Stimulated activated CD8-positive, alpha-beta memory T cell treated with anti-CD3 and anti-CD28 coated beads, Interleukin-12 subunit alpha, Interleukin-12 subunit beta, amount 100 ng/mL, for 4 hours (primary cell): ENCODE measurements around the gene CMSS1.

ENCODE experiments used
- DNase-seq: peaks from one replicate; pipeline ENCODE4 v3.0.0-alpha.2; 2020; ENCODE audit warnings: low read depth

Gene CMSS1

DNA sequence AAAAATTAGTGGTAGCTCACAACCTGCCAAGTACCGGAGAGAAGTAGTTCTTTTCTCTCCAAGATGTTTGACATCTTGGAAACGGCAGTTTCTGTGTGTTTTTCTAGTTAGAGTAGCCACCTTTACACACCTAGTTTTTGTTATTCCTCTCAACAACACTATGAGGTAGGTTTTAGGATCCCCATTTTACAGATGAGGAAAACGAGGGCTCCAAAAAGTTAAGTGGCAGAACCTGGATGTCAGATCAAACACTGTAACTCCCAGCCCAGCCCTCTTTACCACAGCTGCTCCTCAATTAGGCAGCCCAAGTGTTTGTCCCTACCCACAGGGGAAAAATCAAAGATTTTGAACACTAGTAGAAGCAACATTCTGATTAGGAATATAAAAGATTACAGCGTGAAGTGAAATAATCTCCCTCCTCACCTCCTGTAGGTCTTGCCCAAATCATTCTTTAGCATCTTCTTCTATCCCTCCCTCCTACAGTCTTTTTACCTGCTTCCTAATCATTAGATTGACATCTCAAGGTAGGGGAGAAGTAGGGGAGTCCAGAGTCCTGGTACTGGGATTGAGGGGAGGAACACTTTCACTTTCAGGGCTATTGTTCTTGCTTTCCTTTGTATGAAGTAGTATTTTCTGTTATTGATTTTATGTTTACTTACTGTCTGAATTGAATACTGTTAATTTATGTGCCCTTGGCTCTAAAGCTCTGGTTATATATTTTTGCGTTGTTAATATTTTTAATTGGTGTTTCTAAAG, 142.6 kb downstream of the CMSS1 start:
- no peak for DNase-seq

DNA sequence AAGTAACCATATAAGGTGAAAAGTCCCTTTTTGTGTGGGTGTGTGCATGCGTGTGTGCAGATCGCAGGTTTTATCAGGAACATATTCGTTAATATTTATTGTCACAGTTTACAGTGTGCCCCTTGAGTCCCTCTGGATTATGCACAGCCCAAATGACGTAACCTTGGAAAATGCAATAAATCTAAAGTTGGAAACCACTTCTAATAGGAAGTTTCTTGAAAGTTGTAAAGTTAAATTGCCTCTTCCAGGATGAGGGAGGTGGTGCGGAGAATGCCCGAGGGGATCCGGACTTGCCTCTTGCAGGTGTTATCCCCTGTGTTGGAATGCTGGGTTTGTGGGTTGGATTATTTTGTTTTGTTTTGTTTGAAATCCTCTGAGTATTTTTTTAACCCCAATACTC, 143.3 kb downstream of the CMSS1 start:
- DNase-seq: no peak

DNA sequence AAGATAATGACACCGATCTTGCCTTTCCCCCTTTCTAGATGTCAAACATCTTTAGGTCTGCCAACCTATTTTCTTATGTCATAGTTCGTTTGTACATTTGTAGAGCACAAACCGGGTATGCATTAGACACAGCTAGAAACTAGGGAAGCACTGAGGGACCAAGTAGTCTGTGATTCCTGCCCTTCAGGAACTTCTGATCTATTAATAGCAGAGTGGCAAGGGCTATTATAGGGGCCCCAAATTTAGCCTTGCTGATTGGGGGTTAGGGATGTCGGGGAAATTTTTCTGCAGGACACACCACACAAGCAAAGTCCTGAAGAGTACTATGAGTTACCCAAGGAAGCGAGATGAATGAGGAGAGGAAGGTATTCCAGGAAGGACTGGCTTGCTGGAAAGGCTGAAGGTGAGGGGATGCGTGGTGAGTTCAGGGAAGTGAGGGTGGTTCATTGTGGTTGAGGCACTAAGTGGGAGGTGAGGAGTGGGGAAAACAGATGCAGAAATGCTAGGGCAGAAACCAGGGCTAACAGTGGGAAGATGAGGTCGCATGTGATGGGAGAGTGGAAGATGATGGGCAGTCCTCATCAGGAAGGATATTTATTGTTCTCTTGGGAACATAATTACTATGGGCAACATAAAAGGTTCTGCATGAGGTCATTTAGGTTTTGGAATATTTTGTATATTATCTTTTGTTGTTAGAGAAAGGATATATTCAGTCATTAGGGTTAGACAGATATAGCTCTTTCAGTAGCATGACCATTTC, 144.3 kb downstream of the CMSS1 start:
- DNase-seq: no peak

DNA sequence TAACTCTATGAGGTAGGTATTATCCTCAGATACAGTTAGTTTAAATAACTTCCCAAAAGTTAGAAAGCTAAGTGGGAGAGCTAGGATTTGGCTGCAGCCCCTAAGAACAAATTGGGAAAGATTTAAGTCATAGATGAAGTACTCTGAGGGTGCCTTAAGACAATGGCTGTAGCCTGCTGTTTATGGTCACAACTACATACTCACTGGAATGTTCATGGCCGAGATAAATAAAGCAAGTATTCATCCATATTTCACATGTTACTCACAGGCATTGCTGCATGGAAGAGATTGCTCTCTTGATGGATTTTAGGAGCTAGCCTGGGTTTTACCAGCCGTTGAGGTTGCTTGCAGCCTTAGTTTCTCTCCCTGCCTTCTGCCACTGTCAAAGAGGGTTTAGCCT, 145.0 kb downstream of the CMSS1 start:
- DNase-seq: no peak

DNA sequence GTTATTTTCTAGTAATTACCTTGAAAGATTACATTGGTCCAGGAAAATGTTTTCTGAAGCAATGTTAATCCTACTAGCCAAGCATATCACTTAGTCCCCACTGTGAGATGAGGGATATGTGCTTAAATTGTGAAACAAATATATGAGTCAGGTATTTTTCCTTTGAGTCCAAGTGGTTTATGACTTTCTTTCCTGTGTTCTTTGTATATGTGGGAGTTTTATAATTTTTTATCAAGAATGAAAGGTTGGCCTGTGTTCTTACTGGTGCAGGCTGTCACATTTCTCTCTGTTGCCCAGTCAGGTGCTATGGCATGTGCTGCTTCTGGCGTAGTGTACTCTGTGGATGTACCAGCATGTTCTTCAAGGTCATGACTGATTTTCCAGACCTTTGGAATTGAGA, 147.4 kb downstream of the CMSS1 start:
- DNase-seq: no peak

DNA sequence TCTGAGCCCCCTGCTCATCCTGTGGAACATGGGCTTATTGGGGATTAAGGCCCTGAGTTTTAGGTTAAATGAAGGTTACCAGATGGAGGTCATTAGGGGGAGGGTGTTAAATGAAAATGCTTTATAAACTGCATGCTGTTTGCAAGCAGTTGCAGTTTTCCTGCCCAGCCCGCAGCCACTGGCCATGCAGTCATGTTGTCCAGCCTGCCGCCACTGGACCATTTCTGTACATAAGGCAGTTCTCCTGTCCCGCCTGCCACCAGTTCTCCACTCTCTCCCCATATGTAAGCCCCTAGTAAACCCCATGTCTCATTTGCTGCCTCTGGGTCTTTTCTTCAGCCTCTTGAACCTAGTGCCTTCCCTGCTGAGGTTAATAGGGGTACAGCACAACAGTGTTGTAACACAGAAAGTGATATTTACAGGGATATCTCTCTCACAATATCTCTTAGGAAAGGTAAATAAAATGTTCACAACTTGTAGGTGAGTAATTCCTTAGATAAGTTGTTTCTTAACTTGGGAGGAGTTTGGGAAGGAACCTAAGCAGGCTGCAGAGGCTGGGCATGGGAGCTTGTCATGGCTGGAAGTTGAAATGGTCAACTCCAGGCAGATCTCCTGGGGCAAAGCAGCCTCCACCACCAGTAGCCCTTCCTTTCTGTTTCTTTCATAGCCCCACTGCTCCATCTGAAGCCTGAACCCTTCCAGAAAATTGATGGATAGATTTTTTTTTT, 148.2 kb downstream of the CMSS1 start:
- DNase-seq: no peak

DNA sequence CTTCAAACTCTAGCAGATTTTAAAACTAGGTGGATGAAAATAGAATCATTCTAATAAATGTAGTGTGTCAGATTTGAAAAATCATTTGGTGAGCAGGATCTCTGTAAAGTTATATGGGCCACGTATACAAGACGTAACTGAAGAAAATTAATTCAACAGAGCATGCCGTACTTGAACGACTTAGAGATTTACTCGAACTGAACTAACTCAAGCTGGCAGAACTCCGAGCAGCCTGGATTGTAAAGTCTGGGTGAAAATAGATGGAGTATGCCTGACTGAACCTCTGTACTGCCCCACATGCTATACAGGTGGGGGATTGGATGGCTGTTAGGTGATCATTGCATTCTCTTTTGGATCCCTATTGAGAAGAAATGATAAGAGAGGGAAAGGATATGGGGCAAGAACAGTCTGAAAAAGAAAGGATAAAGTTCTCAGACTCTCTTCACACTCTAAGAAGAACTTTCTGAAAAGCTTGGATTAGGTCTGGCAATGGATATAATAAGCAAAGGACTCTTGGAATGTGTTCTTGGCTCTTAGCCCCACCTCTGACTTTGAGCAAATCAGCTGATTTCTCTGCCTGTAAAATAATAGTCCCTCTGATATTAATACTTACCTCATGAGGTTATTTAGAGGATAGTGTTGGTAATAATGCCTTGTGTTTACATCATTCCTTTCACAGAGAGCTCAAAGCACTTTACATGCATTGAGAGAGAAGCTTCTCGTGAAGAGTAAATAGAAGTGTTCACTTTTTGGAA, 149.2 kb downstream of the CMSS1 start:
- DNase-seq: no peak

DNA sequence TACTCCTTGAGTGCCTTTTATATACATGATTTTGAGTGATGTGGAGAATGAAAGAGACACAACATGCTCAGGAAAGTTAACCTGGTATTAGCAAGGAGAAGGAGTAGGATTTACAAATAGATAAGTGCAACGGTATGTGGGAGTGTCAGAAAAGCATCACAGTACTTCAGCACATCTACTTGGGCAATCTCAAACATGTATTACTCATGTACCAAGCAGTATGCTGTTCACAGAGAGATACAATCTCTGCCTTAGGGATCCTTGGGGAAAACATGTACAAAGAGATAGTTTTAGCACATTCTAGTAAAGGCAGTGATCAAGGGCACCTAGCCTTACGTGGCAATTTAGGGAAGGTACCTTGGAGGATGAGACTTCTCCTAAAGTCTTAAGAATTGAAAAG, 150.1 kb downstream of the CMSS1 start:
- no peak for DNase-seq

DNA sequence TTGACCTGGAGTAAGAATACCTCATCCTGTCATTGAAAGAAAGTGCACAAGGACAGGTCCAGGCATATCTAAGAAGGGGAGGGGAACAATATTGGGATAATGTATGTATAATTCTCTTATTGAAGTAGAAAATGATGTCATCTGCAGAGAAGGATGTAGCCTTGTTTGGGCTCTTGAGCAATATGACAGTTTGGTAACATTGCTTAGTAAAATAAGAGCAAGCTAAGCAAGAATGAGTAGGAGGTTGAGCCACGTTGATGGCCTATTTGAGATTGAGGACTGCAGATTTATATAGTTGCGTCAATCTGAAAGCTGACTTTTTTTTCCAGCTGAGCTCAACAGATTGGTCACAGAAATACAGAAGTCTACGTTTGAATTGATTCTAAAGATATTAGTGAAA, 151.5 kb downstream of the CMSS1 start:
- no peak for DNase-seq

DNA sequence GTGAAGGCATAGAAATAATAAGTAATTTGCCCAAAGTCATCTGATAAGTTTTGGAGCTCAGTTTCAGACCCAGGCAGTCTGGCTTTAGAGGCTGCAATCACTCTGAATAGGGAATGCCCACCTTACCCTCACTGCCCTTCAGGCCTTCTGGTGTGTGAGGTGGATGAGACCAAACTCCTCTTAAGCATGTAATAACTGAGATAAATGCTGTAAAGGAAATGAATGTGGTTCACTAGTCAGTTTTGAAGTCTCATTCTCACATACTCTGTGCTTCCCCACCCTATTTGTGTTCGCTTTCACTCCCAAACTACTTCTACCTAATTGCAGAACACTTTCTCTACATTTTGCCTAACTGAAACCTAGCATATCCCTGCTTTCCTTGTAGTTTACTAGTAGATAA, 152.5 kb downstream of the CMSS1 start:
- no peak for DNase-seq

DNA sequence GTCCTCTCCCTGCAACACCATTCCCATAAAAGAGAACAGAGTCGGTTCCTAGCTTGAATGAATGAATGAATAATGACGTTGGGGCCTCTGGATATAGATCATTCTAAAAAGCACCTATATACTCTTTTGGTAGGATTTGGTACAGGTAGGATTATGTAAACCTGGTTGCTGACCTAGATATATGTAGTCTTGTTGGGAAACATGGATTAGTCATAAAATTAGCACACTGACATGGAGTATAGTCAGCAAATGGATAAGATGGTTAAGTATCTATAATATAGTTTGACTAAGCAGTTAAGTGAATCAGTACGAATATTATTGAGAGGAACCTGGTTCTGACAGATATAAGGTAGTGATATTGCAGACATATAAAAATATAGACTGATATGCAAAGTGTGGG, 154.1 kb downstream of the CMSS1 start:
- DNase-seq: no peak

DNA sequence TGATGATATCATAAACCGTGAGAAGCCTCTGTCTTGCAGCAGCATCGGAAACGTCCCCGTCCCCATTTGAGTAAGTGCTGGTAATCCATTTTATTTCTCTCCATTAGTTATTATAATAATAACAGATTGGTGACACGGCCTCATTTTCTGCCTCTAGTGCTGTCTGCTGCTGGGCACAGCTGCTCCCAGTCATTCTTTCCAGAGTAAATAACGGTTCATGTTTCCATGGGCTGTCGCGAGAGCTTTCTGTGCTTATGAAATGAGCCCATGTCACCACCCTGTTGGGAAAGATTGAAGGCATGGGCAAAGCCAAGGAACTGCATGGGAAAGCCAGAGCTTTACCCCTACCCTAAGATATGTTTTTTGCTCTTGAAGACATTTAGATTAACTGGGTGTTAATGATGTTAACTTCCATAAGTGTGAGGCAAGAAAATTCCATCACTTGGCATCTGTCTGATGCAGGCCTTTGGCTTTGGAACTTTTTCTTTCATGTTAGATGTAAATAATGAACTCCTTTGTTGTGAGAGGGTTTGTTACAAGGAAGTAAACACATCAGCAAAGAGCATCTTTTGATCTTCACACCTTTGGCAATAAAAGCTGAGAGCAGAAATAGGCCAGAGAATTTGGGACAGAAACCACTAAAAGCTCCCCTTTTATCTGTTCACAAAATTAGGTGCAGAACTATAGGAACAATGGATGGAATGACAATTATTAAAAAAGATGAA, 154.9 kb downstream of the CMSS1 start:
- DNase-seq: no peak

DNA sequence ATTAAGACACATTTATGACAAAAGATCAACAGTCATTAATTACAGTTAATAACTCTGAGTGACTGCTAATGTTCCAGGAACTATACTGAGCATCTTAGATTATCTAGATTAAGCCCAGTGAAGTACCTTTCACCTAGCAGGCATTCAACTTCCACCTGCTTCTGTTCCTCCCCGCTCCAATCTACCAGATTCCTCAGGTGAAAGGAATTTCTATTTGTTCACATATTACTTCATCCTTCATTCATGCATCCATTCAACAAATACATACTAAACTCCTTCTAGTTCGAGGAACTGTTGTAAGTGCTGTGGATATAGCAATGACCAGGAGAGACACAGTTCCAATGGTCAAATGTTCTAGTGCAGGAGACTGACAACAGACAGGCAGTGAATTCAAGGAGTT, 157.3 kb downstream of the CMSS1 start:
- no peak for DNase-seq

DNA sequence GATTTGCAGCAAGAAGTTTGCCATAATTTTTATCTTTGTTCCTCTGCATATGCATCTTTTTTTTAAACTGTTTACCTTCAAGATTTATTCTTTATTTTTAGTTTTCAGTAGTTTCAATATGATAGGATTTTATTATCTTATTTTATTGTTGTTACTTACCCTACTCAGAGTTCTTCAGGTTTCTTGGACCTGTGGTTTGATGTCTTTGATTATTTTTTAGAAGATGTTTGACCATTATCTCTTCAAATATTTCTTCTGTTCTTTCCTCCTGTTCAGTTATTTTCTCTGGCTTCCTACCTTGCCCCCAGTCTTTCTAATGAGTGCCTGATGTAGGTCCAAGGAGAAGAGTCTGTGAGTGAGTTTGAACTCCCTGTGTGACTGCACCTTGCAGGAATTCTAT, 158.9 kb downstream of the CMSS1 start:
- DNase-seq: no peak

DNA sequence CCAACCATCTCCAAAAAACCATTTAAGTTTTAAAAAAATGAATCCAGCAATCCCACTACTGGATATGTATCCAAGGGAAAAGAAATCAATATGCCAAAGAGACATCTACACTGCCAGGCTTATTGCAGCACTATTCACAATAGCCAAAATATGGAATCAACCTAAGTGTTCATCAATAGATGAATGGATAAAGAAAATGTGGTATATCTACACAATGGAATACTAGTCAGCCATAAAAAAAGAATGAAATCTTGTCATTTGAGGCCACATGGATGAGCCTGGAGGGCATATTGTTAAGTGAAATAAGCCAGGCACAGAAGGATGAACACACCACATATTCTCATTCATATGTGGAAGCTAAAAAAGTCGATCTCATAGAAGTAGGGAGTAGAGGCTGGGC, 160.6 kb downstream of the CMSS1 start:
- DNase-seq: no peak

DNA sequence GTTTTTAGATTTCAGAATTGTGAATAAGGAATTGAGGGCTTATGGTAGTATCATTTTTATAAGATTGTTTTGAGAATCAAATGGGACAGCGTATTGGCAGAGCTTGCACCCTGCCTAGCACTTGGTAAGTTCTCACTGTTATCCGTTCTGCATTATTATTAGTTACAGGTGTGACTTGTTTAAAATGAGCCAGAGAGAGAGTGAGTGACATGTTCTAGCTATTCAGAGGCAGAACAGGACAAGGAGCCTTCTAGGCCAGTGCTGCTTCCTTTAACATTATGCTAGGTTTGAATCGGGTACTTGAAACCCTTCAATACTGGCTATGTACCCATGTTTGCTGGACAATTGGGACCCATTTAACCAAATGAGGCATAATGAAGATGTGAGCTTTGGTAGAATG, 162.9 kb downstream of the CMSS1 start:
- no peak for DNase-seq

DNA sequence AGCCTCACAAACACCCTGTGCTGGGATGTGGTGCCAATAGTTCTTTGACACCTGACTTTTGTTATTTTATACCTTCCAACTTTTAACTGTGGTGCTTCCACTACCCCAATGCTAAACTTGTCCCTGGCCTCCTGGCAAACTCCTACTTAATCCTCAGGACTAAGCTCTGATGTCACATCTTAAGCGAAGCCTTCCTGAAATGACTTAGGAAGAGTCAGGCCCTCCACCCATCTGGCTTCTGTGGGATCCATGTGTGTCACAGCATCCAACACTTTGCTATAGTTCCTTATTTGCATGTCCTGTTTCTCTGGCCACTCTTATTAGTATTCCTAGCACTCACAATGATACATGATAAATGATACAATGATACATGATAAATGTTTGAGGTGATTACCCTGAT, 163.5 kb downstream of the CMSS1 start:
- DNase-seq: no peak

DNA sequence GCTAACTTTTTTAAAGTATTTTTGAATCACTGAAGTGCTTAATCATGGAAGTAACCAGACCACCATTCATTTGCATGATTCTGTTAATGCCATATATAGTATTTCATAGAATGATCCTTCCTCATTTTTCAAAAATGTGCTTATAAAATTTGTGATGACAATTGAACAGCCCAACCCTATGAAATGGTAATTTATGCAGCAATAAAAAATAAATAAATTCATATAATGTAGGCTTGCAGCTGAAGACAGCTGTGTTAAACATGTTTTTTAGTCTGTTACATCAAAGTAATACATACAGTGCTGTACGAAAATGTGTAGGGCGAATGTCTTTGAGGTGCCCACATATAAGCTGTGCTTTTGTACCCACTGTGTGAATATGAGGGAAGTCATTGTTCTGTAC, 165.0 kb downstream of the CMSS1 start:
- no peak for DNase-seq

DNA sequence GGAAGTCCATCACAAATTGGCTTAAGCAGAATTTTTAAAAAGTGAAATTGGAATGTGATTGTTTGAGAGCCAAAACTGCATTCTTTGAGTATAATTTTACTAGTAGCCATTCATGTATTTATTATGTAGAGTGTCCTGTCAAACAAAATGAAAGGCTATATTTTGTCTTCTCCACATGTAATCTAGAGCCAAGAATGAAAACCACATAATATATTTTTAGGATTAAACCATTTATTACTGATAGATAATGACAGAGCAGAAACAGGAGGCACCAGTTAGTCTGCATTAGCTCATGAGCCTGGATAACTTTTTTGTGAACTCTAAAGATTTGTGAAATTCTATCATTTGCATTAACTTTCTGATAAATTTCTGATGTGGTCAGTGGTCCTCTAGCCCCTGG, 166.5 kb downstream of the CMSS1 start:
- no peak for DNase-seq

DNA sequence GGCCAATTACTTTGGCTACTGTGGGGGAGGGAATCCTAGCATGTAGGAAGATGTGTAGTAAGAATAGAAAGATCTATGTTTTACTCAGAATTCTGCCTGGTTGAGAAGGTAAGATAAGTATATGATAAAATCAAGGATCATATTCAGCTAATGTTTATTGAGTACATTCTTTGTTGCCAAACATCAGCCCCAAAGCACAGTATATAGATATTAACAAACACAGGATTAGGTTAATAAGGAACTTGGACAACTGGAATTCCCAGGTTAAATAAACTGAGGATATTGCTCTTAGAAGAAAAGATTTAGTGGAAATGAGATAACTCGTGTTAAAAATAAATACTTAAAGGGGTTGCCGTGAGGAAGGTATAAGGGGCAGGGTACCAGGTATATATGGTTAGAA, 167.0 kb downstream of the CMSS1 start:
- no peak for DNase-seq

DNA sequence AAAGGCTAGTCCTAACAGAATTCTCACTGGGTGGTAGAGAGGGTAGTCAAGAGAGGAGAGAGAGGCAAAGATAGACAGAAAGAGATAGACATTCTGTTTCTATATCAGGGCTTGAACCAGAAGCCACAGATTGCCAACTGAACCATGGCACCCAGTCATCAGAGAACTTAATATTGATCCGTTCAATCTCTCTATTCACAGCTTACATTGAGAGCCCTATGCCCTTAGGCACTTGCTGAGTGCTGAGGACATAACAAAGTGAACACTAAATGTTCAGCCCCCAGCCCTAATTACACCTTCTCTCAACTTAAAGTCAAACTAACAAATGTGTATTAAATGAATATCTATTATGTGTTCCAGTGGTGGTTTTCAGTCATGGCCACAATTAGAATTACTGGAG, 172.5 kb downstream of the CMSS1 start:
- no peak for DNase-seq

DNA sequence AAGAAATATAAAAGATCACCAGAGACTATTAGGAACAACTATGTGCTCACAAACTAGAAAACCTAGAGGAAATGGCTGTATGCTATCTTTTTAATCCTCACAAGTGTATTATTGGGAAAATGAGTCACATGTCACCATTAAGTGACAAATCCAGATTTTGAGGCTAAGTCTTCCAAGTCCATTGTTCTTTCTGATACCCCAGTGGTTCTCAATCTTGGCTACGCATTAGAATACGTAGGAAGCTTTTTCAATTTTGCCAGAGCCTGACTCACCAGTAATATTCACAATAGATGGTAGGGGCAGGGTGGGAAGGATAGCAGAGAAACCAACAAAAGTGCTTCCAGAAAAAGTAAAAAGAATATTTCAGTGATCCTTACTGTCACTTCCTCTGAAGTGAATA, 179.6 kb downstream of the CMSS1 start:
- no peak for DNase-seq
